C4-2B (cell line): ENCODE results near the gene ACER3.
"Not testable (repeated sequence)": the region's sequence is repeated elsewhere in the genome, so short reads cannot be mapped to it uniquely, and the experiment has no call there.

ENCODE experiments used
- H3K27ac ChIP-seq: fragments of 450-650 bp; 2 replicates; pipeline ENCODE4 v1.5.1; 2017
- CTCF ChIP-seq: fragments of 450-650 bp; conservative IDR thresholded peaks from 2 replicates; pipeline ENCODE4 v1.5.1; 2017; ENCODE audit warnings: mild to moderate bottlenecking
- ZFX ChIP-seq: fragments of 450-650 bp; IDR thresholded peaks from 2 replicates; pipeline ENCODE4 v1.6.1; 2017

ACER3 gene

GRCh38 chr11:76946223-76946622 is 85.5 kb downstream of the ACER3 start:
- H3K27ac ChIP-seq, result no peak overlapping the region
- TF ChIP-seq CTCF (no peak), ZFX (no peak)

- no peak overlapping the region for H3K27ac ChIP-seq
- TF ChIP-seq CTCF (no peak), ZFX (no peak)
Measured at GRCh38 chr11:76947190-76947589, 86.5 kb downstream of the ACER3 start.

GRCh38 chr11:76947800-76948199 is 87.1 kb downstream of the ACER3 start:
- H3K27ac ChIP-seq, result no peak overlapping the region
- TF ChIP-seq ZFX, result no peak
- no peak for TF ChIP-seq CTCF

GRCh38 chr11:76955459-76956114 is 94.9 kb downstream of the ACER3 start:
- TF ChIP-seq CTCF, result no peak
- TF ChIP-seq ZFX, result no peak
- no peak overlapping the region for H3K27ac ChIP-seq

- no peak for TF ChIP-seq ZFX
- TF ChIP-seq CTCF, result no peak
- H3K27ac ChIP-seq, result no peak overlapping the region; the same call in 1 of the 2 replicates
Measured at GRCh38 chr11:76962583-76963416, 102.1 kb downstream of the ACER3 start.

- H3K27ac ChIP-seq, result not testable (repeated sequence)
Measured at GRCh38 chr11:76963417-76964168, 102.9 kb downstream of the ACER3 start.

GRCh38 chr11:76972051-76972450 is 111.3 kb downstream of the ACER3 start:
- H3K27ac ChIP-seq, result no peak overlapping the region
- TF ChIP-seq CTCF, result no peak
- no peak for TF ChIP-seq ZFX
